HepG2 (cell line): ENCODE data around the gene SULT2A1. TPM values are rescaled to one million over a fixed set of nuclear protein-coding genes. Genes with fewer than 3 reads are reported as not detected.

Experiments
- ASH2L ChIP-seq: fragments of 300-600, 200-600 bp; sonication (generic); IDR thresholded peaks from 2 replicates; pipeline ENCODE4 v1.7.0; 2017; ENCODE audit warnings: low read depth, mild to moderate bottlenecking, moderate library complexity, mixed read lengths, low read length; ENCODE audit not compliant: insufficient read length
- FOSL1 ChIP-seq: sonication (generic); formaldehyde crosslinking; IDR thresholded peaks from 2 replicates; pipeline ENCODE4 v1.9.0; 2021; ENCODE audit warnings: missing genetic modification reagents, borderline replicate concordance
- GABPA ChIP-seq, 2 experiments: IDR thresholded peaks; 2 replicates each; pipeline ENCODE4 v1.6.1; 2011 to 2016; ENCODE audit warnings: low read depth in 2 of 2, low read length in 1 of 2, missing biosample characterization in 1 of 2, missing genetic modification characterization in 1 of 2
- MED1 ChIP-seq: sonication (generic); formaldehyde crosslinking; IDR thresholded peaks from 2 replicates; pipeline ENCODE4 v1.4.0; 2020; ENCODE audit warnings: missing genetic modification reagents
- STAG1 ChIP-seq: sonication (generic); formaldehyde crosslinking; IDR thresholded peaks from 2 replicates; pipeline ENCODE4 v1.4.0; 2020; ENCODE audit warnings: missing genetic modification reagents
- TOPORS ChIP-seq: sonication (generic); formaldehyde crosslinking; IDR thresholded peaks from 2 replicates; pipeline ENCODE4 v1.8.0; 2023; ENCODE audit warnings: mild to moderate bottlenecking, missing genetic modification reagents
- ZNF18 ChIP-seq: sonication (generic); formaldehyde crosslinking; IDR thresholded peaks from 2 replicates; pipeline ENCODE4 v1.8.0; 2022; ENCODE audit warnings: mild to moderate bottlenecking, missing genetic modification reagents; ENCODE audit not compliant: insufficient replicate concordance
- ZNF326 ChIP-seq: sonication (generic); formaldehyde crosslinking; IDR thresholded peaks from 2 replicates; pipeline ENCODE4 v1.4.0; 2020; ENCODE audit warnings: missing genetic modification reagents, borderline replicate concordance
- ZNF367 ChIP-seq: sonication (generic); formaldehyde crosslinking; IDR thresholded peaks from 2 replicates; pipeline ENCODE4 v1.4.0; 2020; ENCODE audit warnings: missing genetic modification reagents, borderline replicate concordance
- ZNF496 ChIP-seq: sonication (generic); formaldehyde crosslinking; IDR thresholded peaks from 2 replicates; pipeline ENCODE4 v1.8.1; 2023; ENCODE audit warnings: mild to moderate bottlenecking, moderate library complexity, missing genetic modification reagents; ENCODE audit not compliant: insufficient replicate concordance
- ZNF652 ChIP-seq: IDR thresholded peaks from 2 replicates; pipeline ENCODE4 v1.6.1; 2016; ENCODE audit warnings: low read depth, borderline replicate concordance
- polyA plus RNA-seq, 8 experiments: library from polyadenylated mRNA; depleted of rRNA in 3 of 8; stranded (reverse) in 7 of 8; unstranded in 1 of 8; fragments of >200 nt; fragmentation: Illumina TruSeq in 4 of 8; extraction: Trizol in 4 of 8; gene quantifications; 2 replicates each; pipeline versions ENCODE4 v1.2.1 to v1.2.3, GENCODE V29; 2011 to 2016; ENCODE audit warnings: low read depth in 4 of 8, missing spikeins in 1 of 8, mixed read lengths in 1 of 8; ENCODE audit not compliant: insufficient read depth in 1 of 8
- total RNA-seq, 5 experiments: library from RNA; depleted of rRNA; stranded (reverse); fragments of >200 nt; fragmentation: Illumina TruSeq; extraction: Trizol; gene quantifications; 2 replicates each; pipeline ENCODE4 v1.2.3, GENCODE V29; 2016; ENCODE audit warnings: low read depth in 1 of 5
- TF ChIP-seq, protein P1 (sequence below): sonication (generic); formaldehyde crosslinking; IDR thresholded peaks from 2 replicates; pipeline ENCODE4 v1.8.1; 2023; ENCODE audit warnings: missing genetic modification reagents, inconsistent platforms, borderline replicate concordance
- TF ChIP-seq, protein P2 (sequence below): IDR thresholded peaks from 2 replicates; pipeline ENCODE4 v1.6.1; 2012; ENCODE audit warnings: low read length, improper control_type of control experiment

SULT2A1 gene
- total and polyA plus RNA-seq, 2 of the 13 experiments (the other 11 are each of a cell fraction or from before 2014, with no cell fraction given), result 137 to 193 TPM

DNA sequence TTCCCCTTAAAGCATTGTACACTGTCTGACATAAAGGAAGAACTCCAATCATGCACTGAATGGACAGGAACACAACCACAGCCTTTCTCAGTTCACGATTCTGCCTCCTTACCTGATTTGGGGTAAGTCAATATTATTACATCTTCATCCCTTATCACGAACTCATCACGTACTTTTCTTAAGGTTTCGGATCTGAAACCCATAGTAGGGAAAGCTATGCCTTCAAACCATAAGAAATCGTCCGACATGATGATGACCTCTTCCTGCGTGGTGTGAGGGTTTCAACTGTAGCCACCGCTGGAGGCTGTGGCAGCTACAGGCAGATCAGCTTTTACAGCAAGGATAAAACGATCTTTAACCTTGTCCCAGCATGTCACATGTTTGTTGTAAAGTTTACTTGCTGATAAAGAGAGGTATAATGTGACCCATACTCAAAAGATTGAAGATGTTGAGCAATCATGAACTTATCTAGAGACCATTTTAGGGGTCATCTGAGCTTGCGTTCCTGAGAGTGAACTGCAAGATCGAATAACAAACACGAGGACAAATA, at the start of gene SULT2A1 (continued):
- peak; percentile 52 for TF ChIP-seq ZNF18 (CRISPR knock-in tag)
- TF ChIP-seq FOSL1 (CRISPR knock-in tag), result no peak
- TF ChIP-seq, protein P1, sequence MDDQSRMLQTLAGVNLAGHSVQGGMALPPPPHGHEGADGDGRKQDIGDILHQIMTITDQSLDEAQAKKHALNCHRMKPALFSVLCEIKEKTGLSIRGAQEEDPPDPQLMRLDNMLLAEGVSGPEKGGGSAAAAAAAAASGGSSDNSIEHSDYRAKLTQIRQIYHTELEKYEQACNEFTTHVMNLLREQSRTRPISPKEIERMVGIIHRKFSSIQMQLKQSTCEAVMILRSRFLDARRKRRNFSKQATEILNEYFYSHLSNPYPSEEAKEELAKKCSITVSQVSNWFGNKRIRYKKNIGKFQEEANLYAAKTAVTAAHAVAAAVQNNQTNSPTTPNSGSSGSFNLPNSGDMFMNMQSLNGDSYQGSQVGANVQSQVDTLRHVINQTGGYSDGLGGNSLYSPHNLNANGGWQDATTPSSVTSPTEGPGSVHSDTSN (CRISPR knock-in tag), result no peak
- TF ChIP-seq STAG1 (CRISPR knock-in tag), result no peak
- no peak for TF ChIP-seq ZNF496 (CRISPR knock-in tag)
- no peak for TF ChIP-seq GABPA (IDR thresholded peaks at IDR 0.05; ENCODE audit: low read depth, low read length)
- no peak for TF ChIP-seq GABPA (CRISPR knock-in tag; IDR thresholded peaks at IDR 0.05; ENCODE audit: low read depth)
- TF ChIP-seq ZNF652 (CRISPR knock-in tag), result peak; percentile 63; the same call in 1 of the 2 replicates
- TF ChIP-seq TOPORS (CRISPR knock-in tag), result peak; percentile 63; the same call in 1 of the 2 replicates
- TF ChIP-seq ZNF367 (CRISPR knock-in tag), result no peak
- TF ChIP-seq ASH2L, result no peak
- TF ChIP-seq, protein P2, sequence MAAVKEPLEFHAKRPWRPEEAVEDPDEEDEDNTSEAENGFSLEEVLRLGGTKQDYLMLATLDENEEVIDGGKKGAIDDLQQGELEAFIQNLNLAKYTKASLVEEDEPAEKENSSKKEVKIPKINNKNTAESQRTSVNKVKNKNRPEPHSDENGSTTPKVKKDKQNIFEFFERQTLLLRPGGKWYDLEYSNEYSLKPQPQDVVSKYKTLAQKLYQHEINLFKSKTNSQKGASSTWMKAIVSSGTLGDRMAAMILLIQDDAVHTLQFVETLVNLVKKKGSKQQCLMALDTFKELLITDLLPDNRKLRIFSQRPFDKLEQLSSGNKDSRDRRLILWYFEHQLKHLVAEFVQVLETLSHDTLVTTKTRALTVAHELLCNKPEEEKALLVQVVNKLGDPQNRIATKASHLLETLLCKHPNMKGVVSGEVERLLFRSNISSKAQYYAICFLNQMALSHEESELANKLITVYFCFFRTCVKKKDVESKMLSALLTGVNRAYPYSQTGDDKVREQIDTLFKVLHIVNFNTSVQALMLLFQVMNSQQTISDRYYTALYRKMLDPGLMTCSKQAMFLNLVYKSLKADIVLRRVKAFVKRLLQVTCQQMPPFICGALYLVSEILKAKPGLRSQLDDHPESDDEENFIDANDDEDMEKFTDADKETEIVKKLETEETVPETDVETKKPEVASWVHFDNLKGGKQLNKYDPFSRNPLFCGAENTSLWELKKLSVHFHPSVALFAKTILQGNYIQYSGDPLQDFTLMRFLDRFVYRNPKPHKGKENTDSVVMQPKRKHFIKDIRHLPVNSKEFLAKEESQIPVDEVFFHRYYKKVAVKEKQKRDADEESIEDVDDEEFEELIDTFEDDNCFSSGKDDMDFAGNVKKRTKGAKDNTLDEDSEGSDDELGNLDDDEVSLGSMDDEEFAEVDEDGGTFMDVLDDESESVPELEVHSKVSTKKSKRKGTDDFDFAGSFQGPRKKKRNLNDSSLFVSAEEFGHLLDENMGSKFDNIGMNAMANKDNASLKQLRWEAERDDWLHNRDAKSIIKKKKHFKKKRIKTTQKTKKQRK, result no peak
- TF ChIP-seq ZNF326 (CRISPR knock-in tag), result no peak
- TF ChIP-seq MED1, result peak; percentile 99
